HG02642 (cell line): ENCODE results near the gene TMEM9.
A peak's percentile ranks its signal among the peaks of the same experiment; 100 is the strongest.

Experiments used
- ATAC-seq: cut with Tn5 transposase; IDR thresholded peaks from one replicate; pipeline ENCODE4 v1.9.1; 2021; ENCODE audit warnings: mild to moderate bottlenecking; ENCODE audit not compliant: unreplicated experiment, poor library complexity

Gene TMEM9

GRCh38 chr1:201154389-201155165 is at the start of gene TMEM9:
TMEM9 (minus strand) TSS chr1:201154474; CDS start chr1:201153923, 551 bp downstream.
- peak; percentile 99 for ATAC-seq

- no peak for ATAC-seq
These were observed 44.3 kb upstream of the TMEM9 start for GRCh38 chr1:201198598-201198997.

- no peak for ATAC-seq
These were observed 39.8 kb upstream of the TMEM9 start for GRCh38 chr1:201194046-201194445.

GRCh38 chr1:201192261-201192788 is 38.1 kb upstream of the TMEM9 start:
- no peak for ATAC-seq

- ATAC-seq, result no peak
These were observed 37.5 kb upstream of the TMEM9 start for GRCh38 chr1:201191653-201192260.

GRCh38 chr1:201190624-201191051 is 36.4 kb upstream of the TMEM9 start, which contains the start of gene IGFN1:
IGFN1 (plus strand) TSS chr1:201190824; CDS start chr1:201193294, 2,470 bp downstream.
- no peak for ATAC-seq

- no peak for ATAC-seq
These were observed 35.7 kb upstream of the TMEM9 start for GRCh38 chr1:201190005-201190404.

- no peak for ATAC-seq
These were observed 34.8 kb upstream of the TMEM9 start for GRCh38 chr1:201189085-201189484.

- no peak for ATAC-seq
These were observed 31.9 kb upstream of the TMEM9 start for GRCh38 chr1:201186192-201186591.

- ATAC-seq, result no peak
These were observed 31.4 kb upstream of the TMEM9 start for GRCh38 chr1:201185527-201186128.

- ATAC-seq, result no peak
These were observed 30.8 kb upstream of the TMEM9 start for GRCh38 chr1:201185123-201185453.

- ATAC-seq, result no peak
These were observed 30.2 kb upstream of the TMEM9 start for GRCh38 chr1:201184307-201185122.

GRCh38 chr1:201183753-201184152 is 29.5 kb upstream of the TMEM9 start:
- ATAC-seq, result no peak

GRCh38 chr1:201183209-201183608 is 28.9 kb upstream of the TMEM9 start:
- no peak for ATAC-seq

- ATAC-seq, result no peak
These were observed 27.5 kb upstream of the TMEM9 start for GRCh38 chr1:201181726-201182125.

GRCh38 chr1:201181323-201181722 is 27.0 kb upstream of the TMEM9 start:
- no peak for ATAC-seq

- ATAC-seq, result no peak
These were observed 26.6 kb upstream of the TMEM9 start for GRCh38 chr1:201180901-201181300.

- no peak for ATAC-seq
These were observed 25.9 kb upstream of the TMEM9 start for GRCh38 chr1:201180141-201180540.

- no peak for ATAC-seq
These were observed 24.4 kb upstream of the TMEM9 start for GRCh38 chr1:201178718-201179117.

GRCh38 chr1:201176940-201177339 is 22.7 kb upstream of the TMEM9 start:
- no peak for ATAC-seq
